Measurements from ENCODE around the gene MKNK2.

The MKNK2 gene

DNA sequence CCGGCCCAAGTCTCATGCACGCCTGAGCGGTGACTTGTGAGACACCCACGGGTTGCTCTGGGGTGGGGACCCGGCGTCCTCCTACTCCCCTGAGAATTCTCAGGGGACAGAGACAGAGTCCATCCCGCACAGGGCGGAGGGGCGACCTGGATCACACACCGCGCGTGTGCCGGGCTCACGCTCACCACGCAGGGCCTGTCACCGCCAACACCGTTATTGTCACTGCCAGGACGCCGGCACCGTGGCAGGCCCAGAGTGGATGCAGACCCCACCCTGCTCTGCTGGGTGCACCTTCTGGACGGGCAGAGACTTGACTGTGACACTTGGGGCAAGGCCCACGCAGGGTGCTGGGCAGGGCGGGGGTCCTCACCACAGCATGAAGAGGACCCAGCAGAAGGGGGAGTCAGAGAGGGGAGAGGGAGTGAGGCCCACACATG, 28.8 kb upstream of the MKNK2 start:
- no peak for DNase-seq

DNA sequence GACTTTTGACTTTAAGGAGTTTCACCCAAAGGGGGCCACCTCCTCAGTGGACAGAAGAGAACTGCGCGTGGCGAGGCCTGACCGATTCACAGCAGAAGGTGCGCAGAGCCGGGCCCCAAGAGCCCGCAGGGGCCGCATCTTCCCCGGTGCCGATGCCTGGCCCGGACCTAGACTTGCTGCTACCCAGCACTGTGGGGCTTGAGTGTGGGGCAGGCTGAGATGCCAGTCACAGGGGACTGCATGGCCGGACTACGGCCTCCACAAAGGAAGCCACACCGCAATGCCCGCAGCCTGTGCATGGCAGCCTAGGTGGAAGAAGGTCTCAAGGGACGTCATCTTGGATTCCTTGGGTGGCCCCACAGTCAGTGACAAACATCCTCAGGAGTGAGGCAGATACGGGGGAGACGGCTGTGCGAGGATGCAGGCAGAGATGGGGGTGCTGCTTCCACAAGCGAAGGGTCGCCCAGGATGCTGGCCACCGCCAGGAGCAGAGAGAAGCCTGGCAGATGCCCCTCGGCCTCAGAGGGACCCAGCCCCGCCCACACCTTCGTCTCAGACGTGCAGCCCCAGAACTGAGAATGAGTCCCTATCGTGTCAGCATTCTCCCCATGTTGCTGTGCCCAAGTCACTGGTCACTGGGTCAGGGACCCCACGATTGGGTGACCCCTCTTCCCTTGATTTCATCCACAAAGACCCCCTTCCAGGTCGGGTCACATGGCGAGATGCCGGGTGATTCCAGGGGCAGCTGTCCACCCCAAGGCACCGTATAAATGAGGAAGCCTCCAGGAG, 28.2 kb upstream of the MKNK2 start:
- DNase-seq, result no peak

DNA sequence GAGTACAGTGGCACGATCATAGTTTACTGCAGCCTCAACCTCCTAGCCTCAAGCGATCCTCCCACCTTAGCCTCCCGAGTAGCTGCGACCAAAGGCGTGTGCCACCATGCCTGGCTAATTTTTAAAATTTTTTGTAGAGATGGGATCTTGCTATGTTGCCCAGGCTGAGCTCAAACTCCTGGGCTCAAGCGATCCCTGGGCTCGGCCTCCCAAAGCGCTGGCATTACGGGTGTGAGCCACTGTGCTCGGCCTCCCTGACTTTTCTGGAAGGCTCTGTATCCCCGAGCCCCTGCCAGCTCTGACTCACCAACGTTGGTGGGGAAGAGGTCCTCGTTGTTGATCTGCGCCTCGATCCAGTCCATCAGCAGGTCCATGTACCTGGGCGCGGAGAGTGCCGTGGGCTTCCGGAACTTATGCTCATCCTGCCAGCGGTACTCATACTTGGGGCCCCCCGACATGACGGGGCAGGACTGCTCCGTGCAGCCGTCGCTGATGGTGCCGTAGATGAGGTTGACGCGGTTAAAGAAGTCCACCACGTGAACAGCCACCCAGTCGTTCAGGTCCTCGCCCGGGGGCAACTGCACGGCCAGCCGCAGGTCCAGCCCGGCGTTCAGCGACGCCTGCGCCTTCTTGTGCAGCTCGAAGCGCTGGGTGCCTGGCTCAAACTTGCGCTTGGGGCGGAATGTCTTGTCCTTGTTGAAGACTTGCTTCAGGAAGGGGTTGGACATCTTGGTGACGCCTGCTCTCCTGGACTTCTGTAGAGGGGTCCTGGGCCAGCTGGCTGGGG, 27.0 kb upstream of the MKNK2 start:
- no peak for DNase-seq

DNA sequence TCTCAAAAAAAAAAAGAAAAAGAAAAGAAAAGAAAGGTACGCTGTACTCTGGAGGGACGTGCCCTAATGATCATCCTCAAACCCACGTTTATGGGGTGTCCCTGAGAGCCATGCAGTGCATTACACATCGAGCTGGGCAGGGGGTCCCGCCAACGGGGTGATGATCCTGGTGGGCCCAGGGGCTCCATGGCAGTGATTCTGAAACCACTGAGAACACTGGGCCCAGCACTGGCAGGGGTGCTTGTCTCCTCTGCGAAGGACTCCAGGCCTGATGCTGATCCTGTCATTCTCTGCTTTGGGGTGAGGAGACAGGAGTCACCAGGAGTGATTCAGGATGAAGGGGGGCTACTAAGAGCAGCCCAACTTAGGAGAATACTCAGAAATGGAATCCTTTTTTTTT, 26.4 kb upstream of the MKNK2 start:
- DNase-seq, result no peak

DNA sequence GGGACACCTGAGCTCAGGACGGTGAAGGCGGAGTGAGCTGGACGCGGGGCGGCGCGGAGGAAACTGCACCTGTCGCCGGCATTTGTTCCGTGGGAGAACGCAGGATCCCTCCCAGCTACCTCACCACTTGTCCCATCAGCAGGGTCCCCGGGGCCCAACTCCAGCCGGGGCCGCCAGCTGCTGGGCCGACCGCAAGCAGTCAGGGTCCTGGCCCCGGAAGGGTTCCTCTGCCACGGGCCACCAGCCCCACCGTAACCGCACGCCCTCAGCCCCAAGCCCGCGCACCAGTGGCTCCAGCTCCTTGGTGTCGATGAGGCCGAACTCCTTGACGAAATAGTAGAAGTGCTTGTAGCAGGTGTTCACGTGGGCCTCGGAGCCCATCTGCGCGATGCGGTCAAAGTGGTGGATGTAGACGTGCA, 25.5 kb upstream of the MKNK2 start:
- no peak for DNase-seq

DNA sequence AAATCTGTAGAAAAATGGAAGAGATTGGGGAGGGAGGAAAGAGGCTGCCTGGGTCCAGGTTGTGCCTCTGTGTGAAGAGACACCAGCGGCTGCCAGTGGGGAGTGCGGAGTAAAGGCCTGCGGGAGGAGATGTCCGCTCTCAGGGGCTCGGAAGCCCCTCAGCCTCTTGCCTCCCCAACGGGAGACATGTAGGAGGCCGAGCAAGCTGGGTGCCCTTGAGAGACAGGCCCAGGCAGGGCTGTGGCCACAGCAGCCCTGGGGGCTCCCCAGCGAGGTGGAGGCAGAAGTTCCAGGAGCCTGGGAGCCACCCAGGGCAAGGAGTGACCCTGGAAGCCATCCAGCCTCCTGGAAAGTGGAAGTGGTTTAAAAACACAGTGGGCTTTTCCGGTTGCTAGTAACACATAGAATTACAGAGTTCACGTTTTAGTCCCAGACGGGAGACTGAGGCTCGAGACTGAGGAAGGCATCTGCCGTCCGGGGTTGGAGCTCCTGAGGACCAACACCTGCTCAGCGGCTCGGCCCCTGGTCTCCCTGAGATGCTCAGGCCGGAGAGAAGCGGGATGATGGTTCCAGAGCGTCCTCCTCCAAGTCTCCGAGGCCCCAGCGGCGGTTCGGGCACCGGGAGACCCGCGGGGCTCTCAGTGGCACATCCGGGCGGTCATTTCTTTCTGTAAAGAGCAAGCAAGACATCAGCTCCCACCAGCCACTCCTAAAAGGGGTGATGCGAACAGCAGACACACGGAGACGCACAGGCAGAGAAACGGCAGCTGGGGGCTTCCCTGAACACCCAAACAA, 21.9 kb upstream of the MKNK2 start:
- DNase-seq, result no peak

DNA sequence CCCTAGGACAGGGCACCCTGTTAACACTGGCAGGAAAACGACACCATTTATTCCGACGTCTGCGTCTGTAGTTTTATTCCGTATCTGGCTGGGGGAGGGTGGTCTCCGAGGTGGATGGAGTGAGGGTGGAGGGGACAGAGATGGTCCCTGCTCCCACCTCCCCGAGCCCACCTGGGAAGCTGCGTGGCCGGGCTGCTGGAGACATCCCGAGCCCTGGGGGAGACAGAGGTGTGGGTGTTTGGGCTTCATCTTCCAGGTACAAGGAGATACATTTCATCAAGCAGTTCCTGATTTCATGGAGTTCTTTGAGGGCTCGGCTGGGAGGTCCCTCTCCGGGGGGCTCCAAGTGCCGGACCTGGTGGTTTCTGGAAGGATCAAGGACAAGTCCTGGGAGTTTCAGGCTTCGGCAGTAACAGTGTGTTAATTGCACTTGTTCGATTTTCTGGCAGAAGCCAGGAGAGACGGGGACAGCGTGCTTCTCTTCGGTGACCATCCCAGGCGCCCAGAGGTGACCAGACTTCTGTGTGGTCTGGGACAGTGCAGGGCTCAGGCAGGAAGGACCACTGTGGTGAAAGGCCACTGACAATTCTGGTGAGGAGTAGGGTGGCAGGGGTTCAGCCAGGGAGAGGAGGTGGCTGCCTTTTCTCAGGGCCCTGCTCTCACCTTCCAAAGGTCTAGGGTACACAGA, 20.1 kb upstream of the MKNK2 start:
- DNase-seq, result no peak

DNA sequence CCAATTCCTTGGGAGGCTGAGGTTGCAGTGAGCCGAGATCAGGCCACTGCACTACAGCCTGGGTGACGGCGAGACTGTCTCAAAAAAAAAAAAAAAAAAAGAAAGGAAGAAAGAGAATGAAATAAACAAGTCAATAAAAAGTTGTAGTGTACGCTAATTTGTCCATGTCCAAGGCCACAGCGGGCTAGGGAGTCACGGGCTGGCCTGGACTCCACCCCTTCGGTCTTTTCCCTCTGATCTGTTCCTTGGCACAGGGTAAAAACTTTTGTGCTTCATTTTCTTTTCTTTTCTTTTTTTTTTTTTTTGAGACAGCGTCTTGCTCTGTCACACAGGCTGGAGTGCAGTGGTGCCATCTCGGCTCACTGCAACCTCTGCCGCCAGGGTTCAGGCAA, 19.4 kb upstream of the MKNK2 start:
- no peak for DNase-seq

DNA sequence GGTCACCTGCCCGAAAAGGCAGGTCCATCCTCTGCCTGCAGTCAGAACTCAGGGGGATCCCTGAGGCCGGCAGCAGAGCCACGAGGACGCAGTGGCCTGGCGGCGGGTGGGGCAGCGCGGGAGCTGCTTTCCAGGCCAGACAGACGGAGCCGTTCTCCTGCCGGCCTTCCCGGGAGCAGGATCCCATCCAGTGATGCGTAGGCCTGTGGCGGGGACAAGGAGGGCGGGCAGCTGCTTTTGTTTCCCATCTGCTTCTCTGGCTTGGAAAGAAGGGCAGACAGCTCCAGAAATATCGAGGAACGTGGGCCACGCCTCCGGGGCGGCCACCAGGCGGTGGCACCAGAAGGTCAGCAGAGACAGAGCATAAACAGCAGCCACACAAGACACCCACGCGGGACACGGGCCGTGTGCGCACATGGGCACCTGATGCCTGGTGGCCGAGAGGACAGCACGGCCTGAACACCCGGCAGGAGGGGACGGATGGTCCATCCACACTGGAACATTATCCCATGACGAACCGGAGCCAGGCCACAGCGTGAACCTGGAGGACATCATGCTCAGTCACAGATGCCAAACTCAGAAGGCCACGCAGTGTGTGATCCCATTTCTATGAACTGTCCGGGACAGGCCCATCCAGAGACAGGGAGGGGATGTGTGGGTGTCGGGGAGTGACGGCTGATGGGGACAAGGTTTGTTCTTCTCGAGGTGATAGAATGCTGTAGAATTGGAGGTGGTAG, 13.9 kb upstream of the MKNK2 start:
- peak in 1 of 2 experiments; percentile 45 for DNase-seq

DNA sequence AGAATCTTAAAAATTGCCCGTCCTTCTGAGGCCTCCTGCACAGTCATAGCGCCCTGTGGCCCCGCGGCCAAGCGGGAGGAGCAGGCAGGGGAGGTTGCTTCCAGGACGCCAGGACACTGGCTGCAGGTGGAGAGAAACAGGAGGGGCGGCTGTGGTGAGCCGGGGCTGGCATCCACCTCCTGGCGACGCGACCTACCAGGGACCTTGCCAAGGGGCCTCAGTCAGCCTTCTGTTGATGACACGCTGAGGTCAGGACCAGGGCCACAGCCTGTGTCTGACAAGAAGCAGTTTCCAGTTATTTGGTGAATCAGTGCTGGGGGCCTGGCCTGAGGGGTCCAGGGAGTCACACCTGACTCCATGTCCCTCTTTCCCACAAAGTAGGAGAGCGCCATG, 13.3 kb upstream of the MKNK2 start:
- DNase-seq, result no peak

DNA sequence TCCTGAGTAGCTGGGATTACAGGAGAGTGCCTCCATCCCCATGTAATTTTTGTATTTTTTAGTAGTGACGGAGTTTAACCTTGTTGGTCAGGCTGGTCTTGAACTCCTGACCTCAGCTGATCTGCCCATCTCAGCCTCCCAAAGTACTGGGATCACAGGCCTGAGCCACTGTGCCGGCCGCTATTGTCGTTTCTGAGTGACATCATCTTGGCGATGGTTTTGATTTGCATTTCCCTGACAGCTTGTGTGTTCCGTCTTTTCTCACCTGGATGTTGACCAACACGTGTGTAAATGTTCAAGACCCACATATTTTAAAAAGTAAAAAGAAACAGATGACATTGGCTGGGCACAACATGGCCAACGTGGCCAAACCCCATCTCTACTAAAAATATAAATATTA, 12.8 kb upstream of the MKNK2 start:
- no peak for DNase-seq

DNA sequence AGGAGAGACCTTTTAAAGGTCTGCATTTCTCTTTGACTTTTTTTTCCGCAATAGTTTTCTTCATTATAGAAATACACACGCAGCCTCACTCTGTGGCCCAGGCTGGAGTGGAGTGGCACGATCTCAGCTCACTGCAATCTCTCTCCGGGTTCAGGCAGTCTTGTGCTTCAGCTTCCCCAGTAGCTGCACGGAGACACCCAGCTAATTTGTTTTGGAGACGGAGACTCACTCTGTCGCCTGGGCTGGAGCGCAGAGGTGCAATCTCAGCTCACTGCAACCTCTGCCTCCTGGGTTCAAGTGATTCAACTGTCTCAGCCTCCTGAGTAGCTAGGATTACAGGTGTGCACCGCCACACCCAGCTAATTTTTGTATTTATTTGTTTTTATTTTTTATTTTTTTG, 11.7 kb upstream of the MKNK2 start:
- no peak for DNase-seq

DNA sequence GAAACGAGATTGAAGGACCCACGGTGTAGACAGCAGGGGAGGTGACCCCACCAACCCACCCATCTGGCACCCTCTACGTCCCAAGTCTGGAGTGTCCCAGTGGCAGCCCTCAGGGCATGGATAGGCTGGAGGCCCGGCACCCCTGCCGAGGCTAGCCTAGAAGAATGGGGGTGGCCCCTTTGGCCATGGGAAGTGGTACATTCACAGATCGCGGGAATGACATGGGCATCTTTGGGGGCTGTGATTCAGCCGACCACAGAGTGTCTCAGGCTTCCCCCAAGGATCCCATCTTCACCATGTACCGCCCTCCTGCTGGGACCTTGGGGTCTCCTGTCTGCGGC, 11.3 kb upstream of the MKNK2 start:
- DNase-seq, result no peak

DNA sequence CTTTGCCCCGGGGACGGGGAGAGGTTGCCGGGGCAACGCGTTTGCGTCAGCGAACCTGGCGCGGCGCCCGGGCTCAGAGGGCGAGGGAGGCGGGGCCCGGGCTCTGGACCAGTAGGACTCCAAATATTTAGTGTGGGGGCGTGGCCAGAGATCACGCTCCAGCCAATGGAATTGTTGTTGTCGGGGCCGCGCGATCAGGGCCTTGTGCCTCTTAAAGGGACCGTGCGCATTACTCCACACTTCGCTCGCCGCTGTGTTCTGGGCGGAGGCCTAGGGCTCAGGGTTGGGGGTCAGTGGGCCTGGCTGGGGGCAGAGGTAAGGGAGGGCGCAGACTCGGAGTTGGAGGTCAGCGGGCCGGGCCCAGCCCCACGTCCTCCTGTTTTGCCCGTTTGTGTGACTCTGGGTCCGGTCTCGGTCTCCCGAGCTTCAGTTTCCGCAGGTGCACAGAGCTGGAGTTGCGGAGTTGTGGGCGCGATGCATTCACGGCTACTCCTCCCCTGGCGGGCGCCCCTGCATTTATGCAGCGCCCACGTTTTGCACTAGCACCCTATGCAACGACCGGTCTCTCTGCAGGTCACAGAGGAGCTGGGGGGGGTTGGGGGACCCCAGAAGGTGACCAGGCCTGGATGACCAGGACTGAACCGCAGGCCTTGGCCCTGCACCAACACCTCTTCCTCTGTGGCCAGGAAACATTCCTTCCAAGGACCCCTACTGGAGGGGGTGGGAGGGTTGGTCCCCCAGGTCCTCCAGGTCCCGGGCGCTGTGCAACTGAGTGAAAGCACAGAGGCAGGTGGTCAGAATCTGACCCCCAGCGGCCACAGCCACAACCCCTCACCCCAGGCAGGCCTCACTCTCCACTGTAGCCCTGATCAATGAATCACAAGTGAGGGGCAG, 10.7 kb upstream of the MKNK2 start:
- peak; percentile 99 to 100 for DNase-seq

DNA sequence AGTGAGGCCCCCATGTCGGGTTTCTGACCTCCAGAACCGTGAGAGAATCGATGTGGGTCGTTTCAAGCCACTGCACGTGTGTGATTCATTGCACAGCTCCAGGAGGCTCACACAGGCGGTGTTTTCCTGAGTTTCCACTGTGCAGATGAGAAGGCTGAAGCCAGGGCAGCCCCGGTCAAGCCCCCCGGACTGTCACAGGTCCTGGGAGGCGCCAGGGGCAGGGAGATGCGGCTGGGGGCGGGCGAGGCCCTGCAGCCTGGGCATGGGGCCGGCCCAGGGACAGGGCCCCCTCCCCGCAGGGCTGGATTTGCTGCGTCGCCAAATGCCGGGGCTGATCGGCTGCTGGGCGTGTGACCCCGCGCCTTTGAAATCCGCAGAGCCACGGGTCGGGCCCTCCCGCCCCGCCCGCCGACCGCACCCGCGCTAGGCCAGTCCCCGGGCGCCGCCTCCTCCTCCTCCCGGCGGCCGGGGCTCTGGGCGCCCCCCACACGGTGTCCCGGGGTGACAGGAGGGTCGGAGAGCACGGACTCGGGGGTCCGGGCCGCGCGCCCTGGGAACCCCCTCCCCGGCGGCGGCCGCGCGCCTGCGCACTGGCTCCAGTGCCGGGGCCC, 9.9 kb upstream of the MKNK2 start:
- no peak for DNase-seq

DNA sequence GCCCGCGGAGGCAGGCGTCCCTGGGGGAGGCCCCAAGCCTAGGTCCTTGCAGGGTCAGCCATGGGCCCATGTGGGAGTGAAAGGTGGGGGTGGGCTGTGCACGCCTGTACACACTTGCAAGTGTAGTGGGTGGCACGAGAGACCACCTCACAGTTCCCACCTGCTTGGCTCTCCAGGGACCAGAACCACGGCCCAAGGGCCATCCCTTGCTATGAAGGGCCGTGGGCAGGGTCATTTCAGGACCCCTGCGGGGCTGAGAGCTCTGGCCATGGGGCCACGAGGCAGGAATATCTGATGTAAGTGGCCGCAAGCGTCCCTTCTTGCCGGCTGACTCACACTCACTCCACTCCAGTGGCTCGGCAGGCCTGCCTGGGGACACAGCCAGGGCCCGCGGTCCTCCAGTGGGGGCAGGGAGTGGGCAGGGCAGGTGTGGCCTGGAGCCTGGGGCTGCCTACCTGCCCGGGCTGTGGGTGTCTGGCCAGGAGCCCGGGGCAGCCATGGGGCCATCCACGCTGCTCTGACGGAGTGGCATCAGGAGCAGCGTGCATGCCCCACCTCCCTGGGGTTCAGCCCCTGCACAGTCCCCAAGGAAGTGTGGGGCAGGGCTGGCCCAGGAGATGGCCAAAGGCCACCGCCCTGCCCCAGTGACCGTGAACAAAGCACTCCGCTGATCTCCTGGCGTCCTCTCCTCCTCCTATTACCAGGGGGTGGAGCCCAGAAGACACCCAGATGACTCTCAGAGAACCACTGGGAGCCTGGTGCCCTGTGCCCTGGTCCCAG, 8.6 kb upstream of the MKNK2 start:
- no peak for DNase-seq

DNA sequence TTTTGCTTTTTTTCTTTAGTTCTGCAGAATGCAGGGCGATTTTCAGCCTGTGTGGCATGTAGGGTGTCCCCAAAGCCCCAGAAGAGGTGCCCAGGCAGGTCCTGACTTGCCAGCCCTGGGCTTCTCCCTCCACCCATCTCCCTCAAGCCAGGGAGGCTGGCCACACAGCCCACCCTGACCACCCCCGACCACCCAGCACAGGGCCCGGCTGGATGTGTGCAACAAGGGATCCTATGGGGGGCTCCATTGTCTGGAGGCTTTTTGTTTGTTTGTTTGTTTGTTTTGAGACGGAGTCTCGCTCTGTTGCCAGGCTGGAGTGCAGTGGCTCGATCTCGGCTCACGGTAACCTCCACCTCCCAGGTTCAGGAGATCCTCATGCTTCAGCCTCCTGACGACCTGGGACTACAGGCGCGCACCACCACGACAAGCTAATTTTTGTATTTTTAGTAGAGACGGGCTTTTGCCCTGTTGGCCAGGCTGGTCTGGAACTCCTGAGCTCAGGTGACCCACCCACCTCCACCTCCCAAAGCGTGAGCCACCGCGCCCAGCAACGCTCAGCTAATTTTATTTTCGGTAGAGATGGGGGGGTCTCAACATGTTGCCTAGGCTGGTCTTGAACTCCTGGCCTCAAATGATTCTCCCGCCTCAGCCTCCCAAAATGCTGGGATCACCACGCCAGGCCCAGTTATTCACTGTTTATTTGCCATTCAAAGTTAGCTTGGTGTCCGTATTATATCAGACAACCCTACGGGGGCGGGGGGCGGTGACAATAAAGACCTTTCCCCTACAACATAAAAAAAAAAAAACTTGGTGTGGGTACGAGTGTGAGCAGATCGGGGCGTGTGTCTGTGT, 7.8 kb upstream of the MKNK2 start:
- DNase-seq, result no peak

DNA sequence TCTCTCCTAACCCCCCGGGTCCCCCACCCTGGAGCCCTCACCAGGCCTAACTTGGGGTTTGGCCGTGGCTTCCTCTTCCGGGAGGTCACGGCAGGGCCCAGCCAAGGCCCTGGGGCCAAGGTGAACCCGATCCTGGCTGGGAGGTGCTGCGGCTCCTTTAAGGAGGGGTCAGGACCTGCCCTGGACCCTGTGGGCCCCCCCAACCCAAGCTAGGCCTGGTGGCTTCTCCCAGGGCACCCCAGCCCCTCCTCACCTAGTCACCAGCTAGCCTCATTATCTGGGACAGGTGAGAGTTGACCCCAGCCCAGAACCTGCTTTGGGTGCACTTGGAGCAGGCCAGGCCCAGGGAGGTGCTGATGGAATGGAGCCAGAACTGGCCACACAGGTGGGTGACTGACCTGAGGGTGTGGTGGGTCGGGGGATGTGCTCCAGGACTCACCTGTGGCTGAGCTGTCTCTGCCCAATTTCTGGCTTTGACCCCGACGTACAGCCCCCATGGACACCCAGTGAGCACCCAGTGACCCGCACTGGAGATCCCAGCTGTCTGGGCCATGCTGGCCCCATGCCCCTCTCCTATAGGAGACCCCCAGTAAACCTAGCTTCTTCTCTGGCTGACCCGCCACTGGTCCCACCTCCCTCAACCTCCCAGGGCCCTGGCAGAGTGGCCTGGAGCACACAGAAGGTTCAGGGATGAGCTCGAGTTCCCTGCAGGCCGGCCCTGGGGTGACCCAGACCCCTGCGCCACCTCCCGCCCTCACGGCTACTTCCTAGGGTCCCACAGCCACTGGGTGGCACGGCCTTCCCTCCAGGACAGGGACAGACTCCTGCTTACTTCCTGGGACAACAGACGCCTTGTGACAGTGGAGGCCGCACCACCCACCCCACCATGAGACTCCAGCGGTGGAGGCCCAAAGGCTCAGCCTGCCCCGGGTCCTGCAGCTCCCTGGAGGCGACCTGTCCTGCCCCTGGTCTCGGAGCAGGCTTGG, 6.7 kb upstream of the MKNK2 start:
- no peak for DNase-seq

All from NCI-H446 (cell line).